GM19240 (cell line): ENCODE measurements around the gene MRNIP.

ENCODE experiments used
- DNase-seq: peaks from one replicate; pipeline ENCODE4 v3.0.0; 2011; ENCODE audit warnings: low spot score; ENCODE audit not compliant: insufficient read length

MRNIP gene

GRCh38 chr5:179887802-179888201, 29.2 kb upstream of the MRNIP start:
- no peak for DNase-seq

- DNase-seq: no peak
These were observed 28.5 kb upstream of the MRNIP start for GRCh38 chr5:179887095-179887494.

- no peak for DNase-seq
These were observed 27.7 kb upstream of the MRNIP start for GRCh38 chr5:179886190-179886911.

GRCh38 chr5:179885491-179886090, 27.0 kb upstream of the MRNIP start:
- DNase-seq: no peak

- no peak for DNase-seq
These were observed 24.5 kb upstream of the MRNIP start for GRCh38 chr5:179883163-179883562.

GRCh38 chr5:179882338-179882737, 23.7 kb upstream of the MRNIP start:
- no peak for DNase-seq

GRCh38 chr5:179880848-179881590, 22.4 kb upstream of the MRNIP start:
- DNase-seq: no peak

GRCh38 chr5:179880066-179880650, 21.5 kb upstream of the MRNIP start:
- no peak for DNase-seq

GRCh38 chr5:179879690-179880010, 21.0 kb upstream of the MRNIP start:
- DNase-seq: no peak

- no peak for DNase-seq
These were observed 20.5 kb upstream of the MRNIP start for GRCh38 chr5:179879003-179879689.

GRCh38 chr5:179878222-179879002, 19.8 kb upstream of the MRNIP start:
- DNase-seq: no peak

GRCh38 chr5:179876610-179876952, 18.0 kb upstream of the MRNIP start:
- DNase-seq: no peak

- no peak for DNase-seq
These were observed 17.4 kb upstream of the MRNIP start for GRCh38 chr5:179875741-179876609.

- no peak for DNase-seq
These were observed 16.1 kb upstream of the MRNIP start for GRCh38 chr5:179874536-179875292.

- no peak for DNase-seq
These were observed 15.5 kb upstream of the MRNIP start for GRCh38 chr5:179874136-179874535.

- DNase-seq: no peak
These were observed 15.0 kb upstream of the MRNIP start for GRCh38 chr5:179873588-179874110.

- DNase-seq: no peak
These were observed 14.4 kb upstream of the MRNIP start for GRCh38 chr5:179872828-179873575.

- no peak for DNase-seq
These were observed 13.6 kb upstream of the MRNIP start for GRCh38 chr5:179872055-179872827.
